22Rv1 (cell line): Measurements from ENCODE around the gene SAMD7.

Source experiments
- CTCF ChIP-seq: fragments of 450-650 bp; IDR thresholded peaks from 2 replicates; pipeline ENCODE4 v1.5.1; 2017; ENCODE audit warnings: mild to moderate bottlenecking
- ZFX ChIP-seq: fragments of 450-650 bp; IDR thresholded peaks from 2 replicates; pipeline ENCODE4 v1.6.1; 2017; ENCODE audit warnings: antibody characterized with exemption, borderline replicate concordance

GRCh38 chr3:169939320-169939719, 27.9 kb downstream of the SAMD7 start:
- TF ChIP-seq ZFX, result no peak
- TF ChIP-seq CTCF, result no peak
